ENCODE measurements around the gene RPS6KA5.

- TF ChIP-seq CTCF (IDR thresholded peaks at IDR 0.05), result no peak
- no peak for TF ChIP-seq POLR2A (IDR thresholded peaks at IDR 0.05)
- no peak for TF ChIP-seq POLR2AphosphoS5 (IDR thresholded peaks at IDR 0.05)
Measured at GRCh38 chr14:90864741-90865140, 195.7 kb downstream of the RPS6KA5 start.

Measured in breast epithelium (tissue), 3 donors.